Measurements from ENCODE around the gene CHRM1. TPM values are rescaled to one million over a fixed set of nuclear protein-coding genes. Genes with fewer than 3 reads are reported as not detected.

CHRM1 gene
- total RNA-seq, 1 experiment from 2014 or later, result 0.10 TPM

- TF ChIP-seq CTCF (IDR thresholded peaks at IDR 0.05 in 2 of 3, conservative IDR thresholded peaks at IDR 0.05 in 1 of 3; ENCODE audit: borderline replicate concordance in 1 of 3, insufficient read depth in 1 of 3, low read depth in 2 of 3, low read length in 2 of 3), result no peak
- TF ChIP-seq CBX3 (IDR thresholded peaks at IDR 0.05; ENCODE audit: low read depth), result no peak
- no peak for TF ChIP-seq POLR2AphosphoS5 (IDR thresholded peaks at IDR 0.05; ENCODE audit: low read depth, low read length)
- TF ChIP-seq EGR1 (IDR thresholded peaks at IDR 0.05; ENCODE audit: low read depth), result no peak
- no peak for TF ChIP-seq ZFX (IDR thresholded peaks at IDR 0.05)
Measured at GRCh38 chr11:62875698-62876478, 45.3 kb downstream of the CHRM1 start (continued).

- Histone ChIP-seq H3K9me2 (ENCODE audit: insufficient read depth) (no peaks in the 10 kb centered on the region), H2AFZ (ENCODE audit: low read depth, low read length, poor library complexity, severe bottlenecking) (no peak overlapping the region), H3K4me1 (ENCODE audit: control insufficient read depth in 1 of 2, insufficient read depth in 2 of 2, low read length in 2 of 2) (peaks cover 15 to 26% of the 10 kb centered on the region in 2 experiments), H3K27me3 (ENCODE audit: insufficient read depth, low read length) (no peaks in the 10 kb centered on the region), H3K4me2 (ENCODE audit: low read length) (no peak overlapping the region), H3K36me3 (ENCODE audit: control insufficient read depth in 1 of 2, insufficient read depth in 2 of 2, low read length in 2 of 2) (peaks cover 18 to 19% of the 10 kb centered on the region in 2 experiments; a peak in 3 of 4 replicates), H3K79me2 (ENCODE audit: insufficient read depth, low read length) (peaks cover 97% of the 10 kb centered on the region), H4K20me1 (ENCODE audit: insufficient read depth) (peaks cover 4% of the 10 kb centered on the region; the same call in 1 of the 2 replicates), H3K27ac (ENCODE audit: low read depth, low read length) (no peak overlapping the region), H3K4me3 (replicated peaks in 1 of 2; ENCODE audit: low read depth in 1 of 2, low read length in 2 of 2) (no peak overlapping the region), H3K9me3 (ENCODE audit: control insufficient read depth in 1 of 2, insufficient read depth in 1 of 2, low read depth in 1 of 2, low read length in 2 of 2) (no peaks in the 10 kb centered on the region), H3K9ac (ENCODE audit: low read length) (no peak overlapping the region)
- no TSS peak for BruUV-seq (replicated peaks)
- intact Hi-C loops (cut with micrococcal nuclease), result no loop called here
- ChIA-PET POLR2A (interaction anchor here (0.7 to 5.4 kb wide), 3 partner anchors 18 to 34 kb away, joined by 3 to 26 read pairs (median 18); partner anchors contain the start of gene WDR74), RAD21 (ENCODE audit: low non-redundant PET in 1 of 2, low total read pairs in 2 of 2, uncharacterized antibody in 2 of 2, unreplicated experiment in 2 of 2) (no interaction called here), CTCF (no interaction called here)
- TF ChIP-seq POLR2AphosphoS5 (IDR thresholded peaks at IDR 0.05; ENCODE audit: low read depth, low read length), result no peak
- no peak for TF ChIP-seq CBX3 (IDR thresholded peaks at IDR 0.05; ENCODE audit: low read depth)
- no peak for TF ChIP-seq TCF7L2 (IDR thresholded peaks at IDR 0.05; ENCODE audit: borderline replicate concordance, extremely low read depth, insufficient read depth, insufficient read length)
- no peak for TF ChIP-seq ELF1 (IDR thresholded peaks at IDR 0.05; ENCODE audit: borderline replicate concordance, low read depth)
- TF ChIP-seq EZH2 (IDR thresholded peaks at IDR 0.05), result no peak
- no peak for TF ChIP-seq YY1 (IDR thresholded peaks at IDR 0.05; ENCODE audit: extremely low read depth, insufficient replicate concordance, low read depth, low read length)
- TF ChIP-seq CEBPB (IDR thresholded peaks at IDR 0.05; ENCODE audit: low read depth), result no peak
- TF ChIP-seq REST (IDR thresholded peaks at IDR 0.05; ENCODE audit: low read depth), result no peak
- no peak for TF ChIP-seq RAD21 (IDR thresholded peaks at IDR 0.05; ENCODE audit: low read depth)
- no peak for TF ChIP-seq ZFX (IDR thresholded peaks at IDR 0.05)
- TF ChIP-seq ATF3 (IDR thresholded peaks at IDR 0.05), result no peak
- TF ChIP-seq EGR1 (IDR thresholded peaks at IDR 0.05; ENCODE audit: low read depth), result no peak
- no peak for TF ChIP-seq SP1 (IDR thresholded peaks at IDR 0.05; ENCODE audit: low read depth)
- no peak for TF ChIP-seq SRF (IDR thresholded peaks at IDR 0.05; ENCODE audit: low read depth)
- no peak for TF ChIP-seq SIN3A (IDR thresholded peaks at IDR 0.05; ENCODE audit: low read depth)
- TF ChIP-seq EZH2phosphoT487 (IDR thresholded peaks at IDR 0.05; ENCODE audit: borderline replicate concordance), result no peak
- TF ChIP-seq POLR2A (IDR thresholded peaks at IDR 0.05; ENCODE audit: borderline replicate concordance, extremely low read depth, insufficient read depth, insufficient read length), result no peak
- DNase-seq (ENCODE audit: low read depth, low spot score) (no peak), ATAC-seq (no peak)
Measured at GRCh38 chr11:62874851-62875250, 46.3 kb downstream of the CHRM1 start.
